Lung microvascular endothelial cell (primary cell): ENCODE data around the gene OSBPL2. TPM values are rescaled to one million over a fixed set of nuclear protein-coding genes. Genes with fewer than 3 reads are reported as not detected.
A peak's percentile ranks its signal among the peaks of the same experiment; 100 is the strongest.

Experiments used
- DNase-seq, 2 donors: peaks; one replicate each; pipeline versions ENCODE4 v3.0.0 to v3.0.0-alpha.2; 2010; ENCODE audit warnings: low read depth in 2 of 2
- total RNA-seq: library from RNA; depleted of rRNA; stranded (reverse); fragments of >200 nt; gene quantifications from 2 replicates; pipeline ENCODE4 v1.2.1, GENCODE V29; 2014

OSBPL2 gene
- total RNA-seq, 1 donor from 2014 or later, result 34.9 TPM

DNA sequence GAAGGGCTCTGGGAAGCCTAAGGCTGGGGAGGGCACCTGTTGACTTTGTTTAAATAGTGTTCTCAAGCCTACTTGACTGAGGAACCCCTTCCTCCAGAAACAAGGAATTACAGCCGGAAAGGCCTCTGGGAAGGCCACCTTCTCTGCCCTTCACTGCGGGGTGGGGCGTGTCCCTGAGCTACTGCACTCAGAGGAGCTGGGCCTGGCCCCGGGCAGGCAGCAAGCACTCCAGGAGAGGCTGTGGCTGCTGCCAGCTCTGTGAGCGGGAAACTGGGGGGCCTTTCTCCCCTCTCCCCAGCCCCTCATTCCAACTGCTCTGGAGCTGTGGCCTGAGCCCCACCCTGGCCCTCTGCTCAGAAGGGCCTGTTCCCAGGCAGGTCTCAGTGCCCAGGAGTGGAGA lies 4.0 kb upstream of the OSBPL2 start:
- DNase-seq, result no peak

DNA sequence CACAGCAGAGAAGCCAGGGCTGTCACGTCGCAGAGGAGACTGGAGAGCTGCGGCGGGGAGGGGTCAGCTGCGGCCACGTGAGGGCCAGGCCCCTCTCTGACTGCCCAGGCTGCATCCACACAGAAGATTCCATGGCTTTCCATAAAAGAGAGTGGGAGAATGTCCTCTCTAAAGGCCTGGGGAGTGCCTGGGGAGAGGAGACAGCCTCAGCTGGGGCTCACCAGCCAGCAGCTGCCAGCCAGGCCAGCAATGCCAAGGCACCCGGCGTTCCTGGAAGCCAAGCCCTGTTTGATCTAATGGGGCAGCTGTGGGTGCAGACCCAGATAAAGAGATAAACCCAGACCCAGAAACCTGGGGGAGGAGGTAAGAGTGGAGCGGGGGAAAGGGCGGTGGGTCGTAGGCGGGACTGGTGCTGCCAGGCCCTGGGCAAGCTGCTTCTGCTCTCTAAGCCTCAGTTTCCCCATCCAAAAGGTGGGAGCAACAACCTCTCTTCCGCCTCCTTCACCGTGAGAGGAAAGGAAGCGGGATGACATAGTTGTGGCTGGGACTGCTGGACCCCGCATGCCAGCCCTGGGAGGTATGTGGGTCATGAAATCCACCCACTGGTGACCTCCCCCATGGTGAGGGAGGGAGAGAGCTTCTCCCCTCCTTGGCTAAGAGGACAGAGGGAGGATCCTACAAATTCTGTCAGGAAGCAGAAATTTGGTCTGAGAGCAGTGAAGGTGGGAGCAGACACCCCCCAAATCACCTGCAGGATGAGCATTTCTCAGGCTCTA lies 3.1 kb upstream of the OSBPL2 start:
- DNase-seq, result no peak

DNA sequence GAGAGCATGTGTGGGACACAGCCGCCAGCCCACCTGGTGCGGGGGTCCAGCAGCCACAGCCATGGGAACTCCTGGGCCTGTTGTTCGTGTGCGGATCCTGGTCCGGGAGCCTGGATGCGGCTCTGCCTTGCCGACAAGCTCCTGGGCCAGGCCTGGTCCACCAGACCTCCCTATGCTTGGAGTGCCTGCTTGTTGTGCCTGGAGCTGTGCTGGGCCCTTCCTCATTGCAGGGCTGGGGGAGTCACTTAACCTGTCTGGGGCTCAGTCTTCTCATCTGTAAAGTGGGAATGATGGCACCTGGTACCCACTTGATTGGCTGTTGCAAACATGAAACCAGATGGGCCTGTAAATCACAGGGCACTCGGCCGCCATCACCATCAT lies 2.6 kb upstream of the OSBPL2 start:
- no peak for DNase-seq

DNA sequence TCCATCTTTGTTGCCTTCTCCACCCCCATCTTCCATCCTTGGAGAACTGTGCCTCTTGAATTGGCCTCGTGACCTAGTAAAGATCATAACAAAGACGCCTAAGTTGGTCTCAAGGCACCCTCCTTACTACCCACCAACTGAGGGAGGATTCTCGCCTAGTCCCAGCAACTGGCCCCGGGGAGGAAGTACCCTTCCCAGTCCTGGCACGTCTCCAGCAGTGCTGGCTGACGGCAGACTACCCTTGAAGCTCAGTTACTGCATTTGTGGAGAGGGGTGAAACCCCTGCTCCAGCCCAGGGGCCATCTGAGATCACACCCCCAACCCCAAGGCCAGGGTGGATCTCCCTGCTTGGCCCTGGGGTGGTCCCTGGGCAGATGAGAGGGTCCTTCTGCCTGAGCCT lies 2.1 kb upstream of the OSBPL2 start:
- DNase-seq, result no peak

DNA sequence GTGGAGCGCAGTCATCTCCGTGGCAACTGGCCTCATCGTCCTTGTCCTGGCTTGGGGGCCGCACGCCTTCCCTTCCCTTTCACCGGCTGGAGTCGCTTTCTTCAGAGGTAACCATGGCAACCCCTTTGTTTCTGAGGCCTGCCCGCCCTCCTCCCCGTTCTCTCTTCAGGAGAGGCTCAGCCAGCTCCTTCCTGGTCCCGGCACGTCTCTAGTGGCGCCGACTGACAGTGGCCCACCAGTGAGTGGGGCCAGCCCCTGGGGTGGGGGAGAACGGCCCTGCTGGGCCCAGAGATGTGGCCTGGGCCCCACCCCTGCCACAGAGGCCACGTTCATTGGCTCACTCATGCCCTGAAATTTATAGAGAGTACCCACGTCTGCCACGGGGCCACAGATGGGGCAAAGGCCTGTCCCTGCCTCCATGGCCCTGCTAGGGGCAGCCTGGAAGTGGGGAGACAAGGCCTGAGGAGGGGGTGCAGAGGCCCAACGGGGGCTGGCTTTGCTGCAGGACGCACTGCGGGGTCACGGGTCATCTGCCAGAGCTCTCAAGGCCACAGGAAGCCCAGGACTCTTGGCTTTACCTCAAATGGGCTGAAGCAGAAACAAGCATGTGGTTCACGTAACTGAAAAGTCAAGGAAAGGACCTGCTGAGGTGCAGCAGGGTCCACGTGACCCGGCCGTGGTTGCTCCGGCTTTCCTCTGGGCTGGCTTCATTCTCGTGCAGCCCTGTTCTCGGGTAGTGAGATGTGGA lies 1.4 kb upstream of the OSBPL2 start:
- DNase-seq, result no peak

DNA sequence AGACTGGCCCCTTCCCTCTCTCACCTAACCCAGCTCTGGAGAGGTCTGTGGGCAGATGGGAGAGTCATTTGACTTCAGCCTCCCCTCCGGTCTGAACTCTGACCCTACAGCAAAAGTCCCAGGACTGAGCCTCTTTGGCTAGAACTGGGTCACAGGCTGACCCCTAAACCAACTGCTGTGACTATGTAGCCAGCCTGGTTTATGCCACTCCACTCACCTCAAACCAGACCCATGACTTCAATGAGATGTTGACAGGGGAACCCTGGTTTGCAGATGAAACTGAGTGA lies 864 bp upstream of the OSBPL2 start:
- no peak for DNase-seq

DNA sequence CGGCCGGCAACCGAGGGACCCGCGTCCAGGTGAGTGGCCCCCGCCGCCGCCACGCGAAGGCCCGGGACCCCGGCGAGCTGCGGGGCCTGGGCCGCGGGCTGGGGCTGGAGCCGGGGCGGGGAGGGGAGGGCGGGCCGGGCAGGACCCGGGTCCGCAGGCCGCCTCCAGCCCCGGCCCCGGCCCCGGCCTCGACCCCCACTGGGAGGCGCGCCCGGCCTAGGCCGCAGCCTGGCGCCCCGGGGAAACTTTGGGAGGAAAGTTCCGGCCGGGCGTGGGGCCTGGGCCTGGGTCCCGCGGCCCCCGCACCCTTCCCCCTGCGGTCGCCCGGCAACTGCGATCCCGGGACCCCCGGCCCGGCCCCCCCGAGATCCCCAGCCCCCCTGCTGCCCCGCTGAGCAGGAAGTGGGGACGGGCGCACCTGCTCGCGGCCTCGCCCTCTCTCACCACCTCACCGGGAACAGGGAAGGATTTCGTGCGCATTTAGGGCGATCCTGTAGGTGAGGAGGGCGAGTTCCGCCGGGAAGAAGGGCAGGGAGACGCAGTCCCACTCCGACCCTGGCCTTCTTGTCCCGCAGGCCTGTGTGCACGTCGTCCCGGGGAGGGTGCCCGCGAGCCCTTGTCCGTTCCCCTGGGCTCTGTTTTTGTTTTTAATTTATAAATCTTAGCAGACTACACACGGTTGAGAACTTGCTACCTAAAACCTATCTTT lies 402 bp downstream of the OSBPL2 start:
- peak in 1 of 2 donors; percentile 23 for DNase-seq

DNA sequence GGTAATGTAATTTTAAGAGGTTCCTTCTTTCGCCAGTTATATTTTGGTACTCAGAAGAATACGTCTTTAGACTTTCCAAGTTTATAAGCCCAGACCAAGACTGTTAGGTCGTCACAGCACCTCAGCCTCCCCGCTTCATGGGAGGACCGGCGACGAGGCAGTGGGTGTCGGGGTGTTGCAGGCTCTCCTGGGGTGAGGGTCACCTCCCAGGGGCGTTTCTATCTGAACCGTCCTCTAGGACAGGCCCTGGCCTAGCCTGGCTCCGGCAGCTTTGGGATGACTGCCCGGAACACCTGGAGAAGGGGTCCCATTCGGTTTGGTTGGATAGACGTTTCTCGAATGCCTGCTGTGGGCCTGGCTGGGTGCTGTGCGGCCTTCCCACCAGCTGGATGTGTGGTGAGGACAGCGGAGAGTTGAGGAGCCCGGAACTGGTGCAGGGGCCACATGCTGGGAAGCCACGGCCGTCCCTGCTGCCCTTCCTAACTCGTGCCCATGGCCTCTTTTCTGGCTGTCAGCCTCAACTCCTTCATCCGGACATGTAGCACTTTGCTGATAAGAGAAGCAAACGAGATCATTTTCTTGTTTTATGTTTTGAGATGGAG lies 1.1 kb downstream of the OSBPL2 start:
- peak in 1 of 2 donors; percentile 19 for DNase-seq

DNA sequence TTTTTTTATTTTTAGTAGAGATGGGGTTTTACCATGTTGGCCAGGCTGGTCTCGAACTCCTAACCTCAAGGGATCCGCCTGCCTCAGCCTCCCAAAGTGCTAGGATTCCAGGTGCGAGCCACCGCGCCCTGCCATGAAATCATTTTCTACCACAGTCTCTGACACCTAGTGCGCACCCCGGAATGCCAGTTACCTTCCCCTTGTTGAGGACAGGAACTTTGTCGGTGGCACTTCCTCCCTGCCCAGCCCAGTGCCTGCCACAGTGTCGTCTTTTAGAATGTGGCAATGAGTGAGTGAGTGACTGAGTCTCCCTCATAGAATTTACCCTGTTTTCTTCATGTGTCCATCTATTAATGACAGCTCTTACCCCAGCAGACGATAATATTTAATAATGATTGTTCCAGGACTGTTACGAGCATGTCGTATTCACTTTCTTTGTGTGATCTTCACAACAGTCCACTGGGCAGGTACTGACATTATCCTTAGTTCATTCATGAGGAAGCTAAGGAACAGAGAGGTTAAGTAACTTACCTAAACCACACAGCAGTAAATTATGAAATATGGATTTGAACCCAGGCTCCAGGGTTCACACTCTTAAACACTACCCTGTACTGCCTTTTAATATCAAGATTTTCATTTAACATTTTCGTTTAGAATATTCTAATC lies 1.8 kb downstream of the OSBPL2 start:
- no peak for DNase-seq

DNA sequence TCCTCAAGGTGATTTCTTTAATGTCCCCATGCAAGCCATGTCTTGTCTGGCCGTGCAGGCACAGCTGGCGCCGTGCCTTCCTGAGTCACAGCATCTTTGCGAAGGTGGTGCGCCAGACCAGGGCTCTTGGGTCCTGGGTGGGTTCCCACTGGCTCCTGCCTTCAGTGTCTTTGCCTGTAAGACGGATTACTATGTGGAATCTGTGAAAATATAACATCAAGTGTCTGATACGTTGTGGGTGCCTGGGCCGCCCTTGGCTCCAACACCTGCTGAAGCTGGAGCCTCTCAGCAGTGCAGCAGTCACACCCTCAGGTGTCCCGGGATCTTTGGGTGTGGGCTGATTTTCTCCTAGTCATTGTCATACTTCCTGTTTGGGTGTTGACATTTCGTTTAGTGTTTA lies 3.2 kb downstream of the OSBPL2 start:
- DNase-seq, result no peak

DNA sequence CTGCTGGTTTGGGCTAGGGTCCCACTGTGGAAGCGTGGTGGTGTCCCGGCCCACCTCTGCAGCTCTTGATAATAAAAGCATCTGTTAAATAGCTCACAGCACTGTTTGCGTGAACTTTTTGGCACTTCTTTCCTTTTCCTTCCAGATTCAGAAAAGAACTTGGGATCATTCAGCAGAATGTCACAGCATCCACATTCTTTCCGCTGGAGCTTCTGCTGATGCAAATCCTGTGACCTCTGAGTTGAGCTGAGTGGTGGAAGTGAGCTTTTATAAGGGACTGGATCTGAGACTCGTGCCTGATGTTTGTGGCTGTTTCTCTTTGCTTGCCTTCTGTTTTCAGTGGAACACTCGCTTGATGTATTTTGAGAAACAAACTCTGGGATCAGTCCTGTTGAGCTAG lies 3.9 kb downstream of the OSBPL2 start:
- peak in 1 of 2 donors; percentile 43 for DNase-seq

DNA sequence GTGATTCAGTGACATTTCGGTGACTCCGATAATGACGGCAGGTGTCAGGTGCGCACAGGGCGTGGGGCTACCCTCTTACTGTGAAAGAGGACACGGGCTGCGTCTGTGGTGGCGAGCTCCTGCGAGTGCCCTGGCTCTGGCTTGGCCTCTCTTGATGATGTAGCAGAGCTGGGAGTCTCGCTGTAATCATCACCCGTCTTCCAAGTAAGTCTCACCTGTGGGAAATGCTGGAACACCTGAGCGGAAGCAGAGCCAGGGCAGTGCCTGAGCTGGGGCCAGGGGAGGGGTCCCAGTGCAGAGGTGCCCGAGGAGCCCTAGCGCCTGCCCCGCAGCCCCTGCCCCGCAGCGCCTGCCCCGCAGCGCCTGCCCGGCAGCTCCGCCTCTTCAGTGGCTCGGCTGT lies 4.8 kb downstream of the OSBPL2 start:
- no peak for DNase-seq

DNA sequence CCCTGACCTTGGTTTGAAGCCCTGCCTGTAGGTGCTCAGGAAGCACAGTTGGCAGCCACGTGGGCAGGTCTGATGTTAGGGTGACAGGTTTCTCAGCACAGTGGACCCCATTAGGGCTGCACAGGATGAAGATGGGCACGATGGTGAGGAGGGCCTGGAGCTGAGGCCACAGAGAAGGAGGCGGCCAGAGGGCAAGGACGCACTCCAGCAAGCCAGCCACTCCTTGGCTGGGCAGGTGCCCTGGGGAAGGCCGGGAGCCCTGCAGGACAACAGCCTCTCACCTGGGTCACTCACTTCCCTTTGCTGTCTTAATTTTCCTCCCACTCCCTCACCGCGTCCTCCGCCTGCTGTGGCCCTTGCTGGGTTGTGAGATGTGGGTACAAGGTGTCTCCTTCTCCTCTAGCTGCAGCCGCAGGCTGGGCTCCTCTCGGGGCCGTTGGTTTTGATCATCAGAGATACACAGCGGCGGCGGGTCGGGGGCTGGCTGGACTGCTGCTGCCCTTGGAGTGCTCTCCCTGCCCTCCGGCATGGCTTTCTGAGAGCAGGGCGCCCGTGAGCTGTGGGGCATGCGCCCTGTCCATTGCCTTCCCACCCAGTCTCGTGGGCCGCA lies 5.7 kb downstream of the OSBPL2 start:
- no peak for DNase-seq

DNA sequence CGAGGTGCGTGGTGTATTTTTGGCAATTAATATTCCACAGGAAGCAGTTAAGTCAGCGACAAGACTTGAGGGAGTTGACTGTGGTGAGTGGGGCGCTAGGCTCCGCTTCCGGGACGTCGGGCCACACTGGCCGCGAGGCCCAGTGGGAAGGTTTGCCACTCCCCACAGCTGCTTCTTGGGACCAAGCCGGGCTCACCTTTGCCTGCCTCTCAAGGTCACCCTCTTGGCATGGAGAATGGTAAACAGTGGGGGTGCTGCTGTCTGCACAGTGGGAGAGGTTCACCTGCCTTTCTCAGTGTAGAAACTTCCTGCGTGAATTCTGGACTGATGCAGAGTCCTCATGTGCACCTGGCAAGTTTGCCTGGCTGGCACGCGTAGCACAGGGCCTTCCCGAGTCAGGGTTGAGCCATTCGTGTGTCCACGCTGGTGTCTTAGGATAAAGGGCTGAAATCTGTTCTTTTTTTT lies 6.4 kb downstream of the OSBPL2 start:
- no peak for DNase-seq

DNA sequence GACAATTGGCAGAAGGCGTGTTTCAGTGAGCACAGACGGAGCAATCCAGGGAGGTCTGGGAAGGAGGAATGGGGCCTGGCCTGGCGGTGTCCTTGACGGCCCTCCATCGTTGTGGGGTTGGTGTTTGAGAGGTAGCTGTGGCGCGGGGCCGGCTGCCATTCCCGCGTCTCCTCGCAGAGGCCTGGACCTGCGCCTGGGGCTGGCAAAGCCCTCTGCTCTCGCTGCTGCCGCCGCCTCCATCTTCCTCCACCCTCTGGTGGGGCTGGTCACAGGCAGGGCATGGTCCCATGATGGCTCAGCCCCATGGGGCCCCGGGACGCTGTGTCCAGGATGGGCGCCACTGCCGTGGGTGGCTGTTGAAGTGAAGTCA lies 7.6 kb downstream of the OSBPL2 start:
- no peak for DNase-seq

DNA sequence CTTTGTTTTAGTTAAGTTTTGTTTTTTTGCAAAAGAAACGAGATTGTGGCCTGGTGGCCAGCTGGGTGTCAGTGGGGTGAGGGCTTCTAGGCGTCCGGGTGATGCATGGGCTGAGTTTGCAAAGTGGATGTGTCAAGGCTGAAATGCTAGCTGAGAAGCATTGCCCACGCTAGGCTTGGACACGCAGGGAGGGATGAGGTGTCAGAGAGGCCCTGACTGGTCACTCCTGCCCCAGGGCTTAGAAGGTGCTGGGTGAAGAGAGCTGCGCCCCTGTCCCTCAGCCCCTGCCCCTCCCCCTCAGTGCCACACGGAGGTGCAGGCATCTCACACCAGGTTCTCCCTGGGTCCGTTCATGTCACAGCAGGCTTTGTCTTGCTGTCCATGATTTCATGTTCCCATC lies 8.1 kb downstream of the OSBPL2 start:
- DNase-seq, result no peak

DNA sequence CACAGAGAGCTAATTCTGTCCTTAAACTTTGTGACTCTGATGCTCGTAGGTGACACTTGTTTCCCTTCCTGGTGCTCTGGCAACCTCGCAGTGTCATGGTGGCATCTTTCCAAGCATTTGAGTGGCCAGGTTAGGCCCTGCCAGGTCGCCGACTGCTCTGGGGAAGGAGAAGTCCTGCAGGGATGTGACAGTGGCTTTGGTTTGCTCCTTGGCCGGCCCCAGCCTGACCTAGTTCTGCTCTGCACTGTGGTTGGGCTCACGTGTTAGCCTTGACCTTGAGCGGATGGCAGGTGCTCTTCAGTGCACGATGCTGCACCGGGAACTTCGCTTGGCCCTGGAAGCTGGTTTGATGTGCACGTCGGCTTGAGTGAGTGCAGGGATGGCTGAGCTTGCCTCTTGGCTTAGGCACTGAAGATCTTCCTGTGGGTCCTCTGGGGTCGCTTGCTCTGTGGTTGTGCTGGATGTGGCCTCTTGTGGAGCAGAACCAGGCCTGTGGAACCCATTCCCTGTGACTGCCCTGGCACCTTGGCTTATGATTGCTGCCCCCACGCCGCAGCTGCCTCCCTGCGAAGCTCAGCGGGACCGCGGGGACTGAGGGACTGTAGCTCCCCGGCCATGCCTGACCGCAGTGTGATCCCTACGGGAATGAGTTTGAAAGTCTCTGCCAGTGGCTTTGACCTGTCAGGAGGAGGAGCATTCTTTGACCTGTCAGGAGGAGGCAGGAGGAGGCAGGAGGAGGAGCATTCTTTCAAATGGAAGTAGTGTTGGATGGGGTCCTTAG lies 8.7 kb downstream of the OSBPL2 start:
- no peak for DNase-seq

DNA sequence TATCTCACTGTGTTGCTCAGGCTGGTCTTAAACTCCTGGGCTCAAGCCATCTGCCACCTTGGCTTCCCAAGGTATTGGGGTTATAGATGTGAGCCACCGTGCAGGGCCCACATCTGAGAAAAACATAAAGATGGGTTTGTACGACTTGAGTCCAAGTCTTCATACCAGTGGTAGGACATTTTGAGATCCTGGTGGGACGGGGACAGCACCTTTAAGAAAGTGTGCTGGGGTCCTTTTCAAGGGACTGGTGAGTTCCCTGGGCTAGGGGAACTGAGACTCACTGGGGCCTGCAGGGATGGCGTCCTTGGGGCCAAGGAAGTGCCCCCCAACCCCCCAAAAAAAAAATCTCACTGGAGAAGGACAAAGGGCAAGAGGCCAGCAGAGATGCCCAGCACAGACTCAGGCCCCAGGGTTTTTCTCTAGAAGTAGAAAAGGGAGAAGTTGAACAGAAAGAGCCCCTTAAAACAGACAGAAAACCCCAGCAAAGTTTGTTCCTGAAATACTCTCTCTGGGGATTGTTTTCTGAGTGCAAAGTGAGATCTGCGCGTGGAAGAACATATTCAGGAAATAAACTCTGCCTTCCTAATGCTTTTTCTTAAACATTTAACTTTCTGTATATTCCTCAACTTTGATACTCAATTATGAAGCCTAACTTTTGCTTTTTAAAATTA lies 10.7 kb downstream of the OSBPL2 start:
- DNase-seq, result no peak

DNA sequence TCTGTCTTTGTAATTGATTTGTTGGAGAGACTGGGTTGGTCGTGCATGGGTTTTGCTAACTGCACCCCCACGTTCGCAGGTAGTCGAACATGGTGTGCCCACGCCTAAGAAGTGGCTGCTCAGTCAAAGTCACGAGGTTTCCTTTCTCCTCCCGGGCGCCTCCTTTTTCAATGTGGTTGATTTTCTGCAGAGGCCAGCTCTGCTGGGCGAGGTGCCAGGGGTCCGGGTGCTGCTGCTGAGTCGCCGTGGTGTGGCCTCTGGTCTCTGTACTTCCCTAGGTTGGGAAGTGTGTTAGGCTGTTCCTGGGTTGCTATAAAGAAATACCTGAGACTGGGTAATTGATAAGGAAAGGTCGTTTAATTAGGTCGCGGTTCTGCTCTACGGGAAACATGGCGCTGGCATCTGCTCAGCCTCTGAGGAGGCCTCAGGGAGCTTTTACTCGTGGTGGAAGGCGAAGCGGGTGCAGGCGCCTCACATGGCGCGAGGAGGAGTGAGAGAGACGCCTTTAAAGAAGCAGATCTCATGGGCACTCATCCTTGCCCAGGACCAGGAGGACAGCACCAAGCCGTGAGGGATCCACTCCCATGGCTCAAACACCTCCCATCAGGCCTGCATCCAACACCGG lies 14.1 kb downstream of the OSBPL2 start:
- DNase-seq, result no peak

DNA sequence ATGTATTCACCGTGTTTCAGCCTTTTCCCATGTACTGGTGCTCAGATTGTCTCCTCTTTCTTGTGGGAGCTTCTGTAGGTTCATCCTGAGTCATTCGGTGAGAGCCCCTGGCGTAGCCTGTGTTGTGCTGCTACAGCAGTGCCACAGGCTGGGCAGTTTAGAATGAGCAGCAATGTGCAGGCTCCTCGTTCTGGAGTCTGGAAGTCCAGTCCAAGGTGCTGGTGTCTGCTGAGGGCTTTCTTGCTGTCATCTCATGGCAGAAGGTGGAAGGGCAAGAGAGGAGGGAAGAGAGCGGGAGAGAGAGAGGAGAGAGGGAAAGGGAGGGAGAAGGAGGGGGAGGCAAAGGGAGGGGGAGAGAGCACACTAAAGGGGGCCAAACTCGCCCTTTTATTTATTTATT lies 15.1 kb downstream of the OSBPL2 start:
- DNase-seq, result no peak
